ENCODE data around the gene PLD5.
A peak's percentile ranks its signal among the peaks of the same experiment; 100 is the strongest.
"Not testable (repeated sequence)": the region's sequence is repeated elsewhere in the genome, so short reads cannot be mapped to it uniquely, and the experiment has no call there.

The PLD5 gene

GRCh38 chr1:242416657-242417056 lies 107.8 kb downstream of the PLD5 start:
- no peak for DNase-seq

GRCh38 chr1:242412921-242413320 lies 111.6 kb downstream of the PLD5 start:
- no peak for DNase-seq

- DNase-seq: no peak
Observed at GRCh38 chr1:242411901-242412300, 112.6 kb downstream of the PLD5 start.

GRCh38 chr1:242405947-242406346 lies 118.5 kb downstream of the PLD5 start:
- DNase-seq: no peak

GRCh38 chr1:242404296-242404695 lies 120.2 kb downstream of the PLD5 start:
- no peak for DNase-seq

- no peak for DNase-seq
Observed at GRCh38 chr1:242402956-242403355, 121.5 kb downstream of the PLD5 start.

GRCh38 chr1:242401937-242402336 lies 122.6 kb downstream of the PLD5 start:
- no peak for DNase-seq

GRCh38 chr1:242398351-242398750 lies 126.1 kb downstream of the PLD5 start:
- no peak for DNase-seq

- DNase-seq: no peak
Observed at GRCh38 chr1:242391896-242392295, 132.6 kb downstream of the PLD5 start.

GRCh38 chr1:242376121-242376520 lies 148.4 kb downstream of the PLD5 start:
- DNase-seq: not testable (repeated sequence)

GRCh38 chr1:242350446-242350845 lies 174.1 kb downstream of the PLD5 start:
- not testable (repeated sequence) for DNase-seq

- no peak for DNase-seq
Observed at GRCh38 chr1:242349636-242350035, 174.9 kb downstream of the PLD5 start.

GRCh38 chr1:242330865-242331264 lies 193.6 kb downstream of the PLD5 start:
- peak; percentile 26 for DNase-seq

GRCh38 chr1:242327381-242327780 lies 197.1 kb downstream of the PLD5 start:
- DNase-seq: not testable (repeated sequence)

GRCh38 chr1:242321981-242322380 lies 202.5 kb downstream of the PLD5 start:
- DNase-seq: not testable (repeated sequence)

- no peak for DNase-seq
Observed at GRCh38 chr1:242318140-242318539, 206.4 kb downstream of the PLD5 start.

- not testable (repeated sequence) for DNase-seq
Observed at GRCh38 chr1:242314865-242315264, 209.6 kb downstream of the PLD5 start.

- DNase-seq: not testable (repeated sequence)
Observed at GRCh38 chr1:242314085-242314649, 210.3 kb downstream of the PLD5 start.

GRCh38 chr1:242308681-242309080 lies 215.8 kb downstream of the PLD5 start:
- not testable (repeated sequence) for DNase-seq

GRCh38 chr1:242293781-242294180 lies 230.7 kb downstream of the PLD5 start:
- DNase-seq: not testable (repeated sequence)

GRCh38 chr1:242288067-242288466 lies 236.4 kb downstream of the PLD5 start:
- DNase-seq: not testable (repeated sequence)

- not testable (repeated sequence) for DNase-seq
Observed at GRCh38 chr1:242282758-242283485, 241.6 kb downstream of the PLD5 start.

- not testable (repeated sequence) for DNase-seq
Observed at GRCh38 chr1:242278406-242278805, 246.1 kb downstream of the PLD5 start.

GRCh38 chr1:242276769-242277168 lies 247.7 kb downstream of the PLD5 start:
- DNase-seq: not testable (repeated sequence)

- DNase-seq: not testable (repeated sequence)
Observed at GRCh38 chr1:242267004-242267403, 257.5 kb downstream of the PLD5 start.
